HG02884 (cell line): ENCODE measurements around the gene CHD8.
"Not testable (repeated sequence)": the region's sequence is repeated elsewhere in the genome, so short reads cannot be mapped to it uniquely, and the experiment has no call there.

Source experiments
- ATAC-seq: cut with Tn5 transposase; IDR thresholded peaks from one replicate; pipeline ENCODE4 v1.9.1; 2021; ENCODE audit warnings: mild to moderate bottlenecking, moderate library complexity; ENCODE audit not compliant: unreplicated experiment

CHD8 gene, protein sequence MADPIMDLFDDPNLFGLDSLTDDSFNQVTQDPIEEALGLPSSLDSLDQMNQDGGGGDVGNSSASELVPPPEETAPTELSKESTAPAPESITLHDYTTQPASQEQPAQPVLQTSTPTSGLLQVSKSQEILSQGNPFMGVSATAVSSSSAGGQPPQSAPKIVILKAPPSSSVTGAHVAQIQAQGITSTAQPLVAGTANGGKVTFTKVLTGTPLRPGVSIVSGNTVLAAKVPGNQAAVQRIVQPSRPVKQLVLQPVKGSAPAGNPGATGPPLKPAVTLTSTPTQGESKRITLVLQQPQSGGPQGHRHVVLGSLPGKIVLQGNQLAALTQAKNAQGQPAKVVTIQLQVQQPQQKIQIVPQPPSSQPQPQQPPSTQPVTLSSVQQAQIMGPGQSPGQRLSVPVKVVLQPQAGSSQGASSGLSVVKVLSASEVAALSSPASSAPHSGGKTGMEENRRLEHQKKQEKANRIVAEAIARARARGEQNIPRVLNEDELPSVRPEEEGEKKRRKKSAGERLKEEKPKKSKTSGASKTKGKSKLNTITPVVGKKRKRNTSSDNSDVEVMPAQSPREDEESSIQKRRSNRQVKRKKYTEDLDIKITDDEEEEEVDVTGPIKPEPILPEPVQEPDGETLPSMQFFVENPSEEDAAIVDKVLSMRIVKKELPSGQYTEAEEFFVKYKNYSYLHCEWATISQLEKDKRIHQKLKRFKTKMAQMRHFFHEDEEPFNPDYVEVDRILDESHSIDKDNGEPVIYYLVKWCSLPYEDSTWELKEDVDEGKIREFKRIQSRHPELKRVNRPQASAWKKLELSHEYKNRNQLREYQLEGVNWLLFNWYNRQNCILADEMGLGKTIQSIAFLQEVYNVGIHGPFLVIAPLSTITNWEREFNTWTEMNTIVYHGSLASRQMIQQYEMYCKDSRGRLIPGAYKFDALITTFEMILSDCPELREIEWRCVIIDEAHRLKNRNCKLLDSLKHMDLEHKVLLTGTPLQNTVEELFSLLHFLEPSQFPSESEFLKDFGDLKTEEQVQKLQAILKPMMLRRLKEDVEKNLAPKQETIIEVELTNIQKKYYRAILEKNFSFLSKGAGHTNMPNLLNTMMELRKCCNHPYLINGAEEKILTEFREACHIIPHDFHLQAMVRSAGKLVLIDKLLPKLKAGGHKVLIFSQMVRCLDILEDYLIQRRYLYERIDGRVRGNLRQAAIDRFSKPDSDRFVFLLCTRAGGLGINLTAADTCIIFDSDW (N-terminal part only)

DNA sequence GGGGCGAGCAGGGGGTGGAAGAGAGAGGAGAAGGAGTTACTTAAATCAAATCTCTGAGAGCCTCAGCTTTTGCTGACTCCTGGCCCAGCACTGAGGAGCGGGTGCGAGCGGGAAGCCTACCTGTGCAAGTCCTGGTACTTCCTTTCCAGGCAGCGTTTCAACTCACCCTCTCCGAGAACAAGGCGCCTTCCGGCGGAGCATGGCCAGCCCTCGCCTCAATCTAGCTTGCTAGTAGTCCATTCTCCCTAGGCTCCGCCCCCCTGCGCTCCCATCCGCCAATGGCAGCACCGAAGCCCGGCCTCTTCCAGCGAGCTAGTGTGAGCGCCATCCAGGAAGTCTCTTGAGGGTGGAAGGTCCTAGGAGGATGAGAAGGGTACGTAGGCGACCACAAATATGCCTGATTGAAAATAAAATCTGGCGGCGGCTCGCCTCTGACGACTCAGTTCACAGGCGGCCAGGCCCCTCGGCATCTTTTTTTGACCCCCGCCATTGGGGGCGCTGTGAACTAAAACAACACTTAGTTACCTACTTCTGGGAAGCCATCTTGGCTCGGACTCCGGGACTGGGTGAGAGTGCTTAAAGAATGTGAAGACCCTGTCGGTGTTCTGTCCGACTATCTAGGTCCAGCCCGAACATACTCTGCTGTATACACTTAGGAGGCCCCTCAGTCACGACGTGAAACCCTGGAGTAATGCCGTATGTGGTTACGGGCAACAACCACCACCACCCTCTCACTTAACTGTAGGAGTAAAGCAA lies at the start of gene CHD8:
Gene CHD8 (minus strand): TSS at position 212 of the 756 bp plus-strand sequence. CDS start 24,480 bp downstream, outside the sequence.
- ATAC-seq, result peak; percentile 97

- peak; percentile 85 for ATAC-seq
Observed at GRCh38 chr14:21505012-21505553, 49.2 kb upstream of the CHD8 start.

GRCh38 chr14:21503376-21503775 lies 47.5 kb upstream of the CHD8 start:
- no peak for ATAC-seq

DNA sequence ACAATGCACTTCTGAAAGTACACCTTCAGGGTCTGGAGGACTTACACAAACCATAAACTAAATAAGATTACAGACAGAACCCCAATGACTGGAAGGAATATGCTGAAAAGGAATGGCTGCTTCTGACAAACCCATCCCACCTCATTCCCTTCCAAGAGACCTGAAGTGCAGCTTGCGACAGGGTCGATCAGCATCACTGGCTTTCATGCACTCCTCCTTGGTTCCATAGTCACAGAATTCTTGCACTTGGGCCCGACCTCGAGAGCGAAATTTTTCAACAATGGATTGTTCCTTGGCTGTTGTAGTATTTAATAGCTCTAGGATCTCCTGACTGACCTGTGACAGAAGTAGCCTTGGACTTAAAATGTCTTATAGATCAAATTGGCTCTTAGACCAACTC lies 45.6 kb upstream of the CHD8 start:
- no peak for ATAC-seq

GRCh38 chr14:21498540-21499526 lies 42.9 kb upstream of the CHD8 start:
- no peak for ATAC-seq

DNA sequence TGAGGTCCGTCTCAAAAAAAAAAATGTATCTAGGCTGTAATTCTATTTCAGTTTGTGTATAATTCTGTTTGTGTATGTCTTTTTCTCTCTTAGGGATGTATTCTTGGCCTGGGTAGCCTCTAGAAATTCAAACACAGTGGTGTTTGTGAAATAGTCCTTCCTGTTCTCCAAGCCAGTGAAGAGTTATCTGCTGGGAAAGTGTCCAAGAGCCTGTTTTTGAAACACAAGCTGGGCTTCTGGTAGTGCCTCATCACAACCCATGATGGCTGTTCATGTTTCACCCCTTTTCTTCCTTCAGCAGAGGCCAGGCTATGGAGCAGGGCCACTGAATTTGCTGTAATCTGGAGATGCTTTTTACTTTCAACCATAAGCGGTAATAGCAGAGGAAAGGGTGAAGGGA lies 40.5 kb upstream of the CHD8 start:
- ATAC-seq, result no peak

- ATAC-seq, result no peak
Observed at GRCh38 chr14:21494902-21495762, 39.2 kb upstream of the CHD8 start.

DNA sequence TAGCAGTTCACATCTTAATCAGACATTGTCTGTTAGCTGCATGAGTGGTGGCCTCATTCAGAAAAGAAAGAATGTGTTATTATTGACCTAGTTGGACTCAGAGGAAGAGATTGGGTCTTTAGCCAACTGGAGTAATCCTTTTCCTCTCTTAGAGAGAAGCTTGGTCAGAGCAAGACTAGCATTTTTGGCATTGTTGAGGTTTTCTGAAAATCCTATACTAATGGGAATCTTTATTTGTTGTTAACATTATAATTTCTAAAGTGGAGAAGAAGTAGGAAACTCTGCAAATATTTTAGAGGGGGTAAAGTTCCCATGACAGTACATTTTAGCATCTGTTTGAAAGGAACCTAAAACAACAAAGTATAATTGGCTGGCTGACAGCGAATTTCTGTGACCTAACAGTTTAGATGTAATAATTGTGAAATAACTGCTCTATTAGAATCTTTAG lies 30.7 kb upstream of the CHD8 start:
- ATAC-seq, result no peak

DNA sequence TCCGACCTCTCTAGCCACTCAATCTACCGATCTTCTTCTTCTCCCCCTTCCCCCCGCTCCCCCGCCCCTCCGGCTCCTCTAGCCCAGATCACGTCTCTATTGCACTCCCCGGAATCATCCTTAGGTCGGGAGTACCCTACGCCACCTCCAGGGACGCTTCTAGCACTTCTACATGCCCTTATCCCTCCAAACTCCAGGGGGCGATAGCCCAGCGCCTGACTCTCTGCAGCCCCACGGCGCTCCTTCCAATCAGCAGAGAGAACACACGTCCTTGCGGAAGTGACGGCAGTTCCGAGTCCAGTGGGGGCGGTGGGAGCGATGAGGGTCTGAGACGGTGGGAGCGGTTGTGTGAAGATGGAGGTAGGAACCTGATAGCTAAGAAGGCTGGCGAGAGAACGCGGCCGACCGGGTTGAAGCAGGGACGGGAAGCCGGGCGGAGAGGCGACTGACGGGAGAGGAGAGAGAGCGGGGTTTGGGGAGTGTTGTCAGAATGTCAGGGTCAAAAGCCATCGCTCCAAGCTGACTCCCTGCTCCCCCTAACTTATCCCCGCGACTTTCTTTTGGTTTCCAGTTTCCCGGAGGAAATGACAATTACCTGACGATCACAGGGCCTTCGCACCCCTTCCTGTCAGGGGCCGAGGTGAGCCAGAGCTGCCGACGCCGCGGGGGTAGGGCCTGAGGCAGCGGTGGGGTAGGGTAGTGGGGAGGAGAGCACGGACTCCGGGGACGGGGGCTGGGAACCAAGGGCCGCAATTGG lies 21.2 kb upstream of the CHD8 start, which contains the start of the genes RAB2B and TOX4:
Gene RAB2B (minus strand): TSS at position 35 of the 757 bp plus-strand sequence. CDS start 87 bp downstream, outside the sequence.
Gene TOX4 (plus strand): TSS at position 271 of the 757 bp plus-strand sequence. CDS start 84 bp downstream, at position 355.
- peak; percentile 99 for ATAC-seq

DNA sequence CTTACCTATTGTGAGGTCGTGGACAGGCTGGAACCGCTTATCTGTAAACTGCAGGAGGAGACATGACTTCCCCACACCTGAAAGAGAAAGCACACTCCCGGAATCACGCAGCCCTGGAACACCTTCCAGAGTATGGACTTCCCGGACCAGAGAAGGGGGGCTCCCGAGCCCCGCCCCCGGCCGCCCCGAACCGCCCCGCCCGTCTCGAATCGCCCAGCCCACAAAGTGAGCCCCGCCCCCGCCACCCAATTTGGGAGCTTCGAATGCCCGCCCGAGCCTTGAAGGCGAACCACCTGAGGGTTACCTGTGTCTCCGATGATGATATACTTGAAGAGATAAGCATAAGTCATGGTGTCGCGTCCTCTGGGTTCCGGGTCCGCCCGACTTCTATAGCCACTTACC lies 20.6 kb upstream of the CHD8 start:
- no peak for ATAC-seq

GRCh38 chr14:21475767-21476522 lies 20.0 kb upstream of the CHD8 start:
- peak; percentile 2 for ATAC-seq

DNA sequence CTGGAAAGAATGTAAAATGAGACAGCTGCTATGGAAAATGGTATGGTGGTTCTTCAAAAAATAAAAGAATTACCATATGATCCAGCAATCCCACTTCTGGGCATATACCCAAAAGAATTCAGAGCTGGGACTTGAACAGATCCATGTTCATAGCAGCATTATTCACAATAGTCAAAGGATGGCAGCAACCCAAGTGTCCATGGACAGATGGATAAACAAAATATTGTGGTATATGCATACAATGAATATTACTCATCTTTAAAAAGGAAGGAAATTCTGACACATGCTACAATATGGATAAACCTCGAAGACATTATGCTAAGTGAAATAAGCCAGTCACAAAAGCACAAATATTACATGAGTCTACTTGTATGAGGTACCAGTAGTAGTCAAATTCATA lies 11.7 kb upstream of the CHD8 start:
- no peak for ATAC-seq

DNA sequence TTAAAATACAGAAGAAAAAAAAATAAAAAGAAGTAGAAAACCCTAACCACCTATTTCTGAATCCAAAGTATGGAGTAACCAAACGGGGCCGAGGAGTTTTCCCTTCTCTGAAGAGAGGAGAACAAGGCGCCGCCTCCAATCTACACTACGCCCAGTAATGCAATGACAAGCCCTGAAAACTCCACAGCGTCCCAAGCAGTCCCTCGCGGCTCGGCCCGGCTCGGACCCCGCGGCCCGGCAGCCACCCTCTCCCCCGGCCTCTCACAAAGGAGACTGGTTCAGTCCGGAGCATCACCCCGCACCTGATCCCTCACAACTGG lies 371 bp downstream of the CHD8 start:
- ATAC-seq, result peak; percentile 8

- ATAC-seq, result no peak
Observed at GRCh38 chr14:21454843-21455544, 929 bp downstream of the CHD8 start.

DNA sequence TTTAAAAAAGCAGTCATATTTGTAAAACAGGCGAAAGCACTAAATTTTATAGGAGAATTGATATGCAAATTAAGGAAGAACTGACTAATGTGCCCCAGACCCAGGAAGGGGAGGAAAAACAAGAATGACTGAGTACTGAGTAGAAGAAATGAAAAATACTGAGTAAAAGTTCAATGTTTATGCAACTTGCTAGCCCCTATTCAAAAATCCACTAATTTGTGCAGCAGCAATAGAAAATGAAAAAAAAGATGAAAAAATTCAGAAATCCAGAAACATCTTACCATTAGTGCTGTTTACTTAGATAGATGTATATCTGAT lies 6.1 kb downstream of the CHD8 start:
- no peak for ATAC-seq

DNA sequence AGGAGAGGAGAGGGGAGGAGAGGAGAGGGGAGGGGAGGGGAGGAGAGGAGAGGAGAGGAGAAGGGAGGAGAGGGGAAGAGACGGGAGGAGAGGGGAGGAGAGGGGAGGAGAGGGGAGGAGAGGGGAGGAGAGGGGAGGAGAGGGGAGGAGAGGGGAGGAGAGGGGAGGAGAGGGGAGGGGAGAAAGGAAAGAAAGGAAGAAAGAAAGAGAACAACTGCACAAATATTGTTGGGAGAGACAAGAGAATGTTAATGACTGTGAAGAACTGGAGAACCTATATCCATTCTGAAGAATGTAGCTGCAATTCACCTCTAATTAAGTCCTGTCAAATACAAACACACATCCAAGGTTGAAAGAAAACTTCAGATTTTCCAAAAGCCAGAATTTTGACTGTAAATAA lies 13.3 kb downstream of the CHD8 start:
- ATAC-seq, result not testable (repeated sequence)
